Vagina (tissue), 2 donors: ENCODE results near the gene FAM177B.

ENCODE experiments used
- POLR2A ChIP-seq, 2 donors: fragments of 450-650 bp; IDR thresholded peaks; one replicate each; pipeline ENCODE4 v1.6.1; 2017; ENCODE audit warnings: antibody characterized with exemption in 2 of 2, mild to moderate bottlenecking in 2 of 2, moderate library complexity in 2 of 2
- TF ChIP-seq, protein P1 (sequence below), 3 experiments: fragments of 450-650 bp in 2 of 3; fragments of 200-600 bp in 1 of 3; sonication (generic) in 1 of 3; IDR thresholded peaks; one replicate each; pipeline ENCODE4 v1.5.1; 2017 to 2019; ENCODE audit warnings: antibody characterized with exemption in 3 of 3, mild to moderate bottlenecking in 2 of 3, moderate library complexity in 2 of 3

DNA sequence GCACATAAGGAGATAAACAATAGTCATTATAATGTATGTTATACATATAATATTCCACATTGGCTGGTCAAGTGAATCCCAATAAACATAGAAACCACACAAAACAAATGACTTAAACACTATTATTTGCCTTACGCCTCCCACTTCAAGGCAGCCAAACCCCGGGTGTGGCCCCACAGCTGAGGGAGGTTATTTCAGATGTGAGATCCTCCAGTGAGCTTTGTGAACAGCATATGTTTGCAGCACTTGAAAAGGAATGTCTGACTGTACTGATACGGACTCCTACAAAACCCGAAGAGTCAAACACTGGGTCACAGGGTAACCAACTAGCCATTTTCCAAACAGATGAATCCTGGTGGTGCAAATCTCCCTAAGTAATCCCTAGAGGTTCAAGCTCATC, 50.7 kb downstream of the FAM177B start:
- TF ChIP-seq, protein P1, sequence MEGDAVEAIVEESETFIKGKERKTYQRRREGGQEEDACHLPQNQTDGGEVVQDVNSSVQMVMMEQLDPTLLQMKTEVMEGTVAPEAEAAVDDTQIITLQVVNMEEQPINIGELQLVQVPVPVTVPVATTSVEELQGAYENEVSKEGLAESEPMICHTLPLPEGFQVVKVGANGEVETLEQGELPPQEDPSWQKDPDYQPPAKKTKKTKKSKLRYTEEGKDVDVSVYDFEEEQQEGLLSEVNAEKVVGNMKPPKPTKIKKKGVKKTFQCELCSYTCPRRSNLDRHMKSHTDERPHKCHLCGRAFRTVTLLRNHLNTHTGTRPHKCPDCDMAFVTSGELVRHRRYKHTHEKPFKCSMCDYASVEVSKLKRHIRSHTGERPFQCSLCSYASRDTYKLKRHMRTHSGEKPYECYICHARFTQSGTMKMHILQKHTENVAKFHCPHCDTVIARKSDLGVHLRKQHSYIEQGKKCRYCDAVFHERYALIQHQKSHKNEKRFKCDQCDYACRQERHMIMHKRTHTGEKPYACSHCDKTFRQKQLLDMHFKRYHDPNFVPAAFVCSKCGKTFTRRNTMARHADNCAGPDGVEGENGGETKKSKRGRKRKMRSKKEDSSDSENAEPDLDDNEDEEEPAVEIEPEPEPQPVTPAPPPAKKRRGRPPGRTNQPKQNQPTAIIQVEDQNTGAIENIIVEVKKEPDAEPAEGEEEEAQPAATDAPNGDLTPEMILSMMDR (IDR thresholded peaks at IDR 0.05) = no peak
- no peak for TF ChIP-seq POLR2A (IDR thresholded peaks at IDR 0.05)
